Measurements from ENCODE around the gene PSMB5. TPM values are rescaled to one million over a fixed set of nuclear protein-coding genes. Genes with fewer than 3 reads are reported as not detected.

PSMB5 gene
- total and polyA plus RNA-seq, 2 of the 13 experiments (the other 11 are each of a cell fraction or from before 2014, with no cell fraction given) = 705 to 871 TPM

GRCh38 chr14:23006544-23007419, 27.9 kb downstream of the PSMB5 start (continued):
- TF ChIP-seq TRIM22 (IDR thresholded peaks at IDR 0.05) = no peak
- TF ChIP-seq ZNF577 (CRISPR knock-in tag; IDR thresholded peaks at IDR 0.05; ENCODE audit: borderline replicate concordance, low read depth) = no peak
- peak; percentile 97; the same call in 1 of the 2 replicates for TF ChIP-seq ZNF235 (CRISPR knock-in tag; IDR thresholded peaks at IDR 0.05; ENCODE audit: borderline replicate concordance)
- peak; percentile 92; the same call in 1 of the 2 replicates for TF ChIP-seq FIP1L1 (IDR thresholded peaks at IDR 0.05; ENCODE audit: borderline replicate concordance, insufficient read depth, low read depth, low read length)
- TF ChIP-seq ZNF337 (CRISPR knock-in tag; IDR thresholded peaks at IDR 0.05; ENCODE audit: borderline replicate concordance, low read depth) = peak; percentile 96; the same call in 1 of the 2 replicates
- TF ChIP-seq GATAD2A (CRISPR knock-in tag; IDR thresholded peaks at IDR 0.05) = peak; percentile 93
- TF ChIP-seq HCFC1 (IDR thresholded peaks at IDR 0.05; ENCODE audit: low read depth, low read length) = 0 out of 2 replicates have a peak, but pooled peaks have one; percentile 10
- peak; percentile 90 for TF ChIP-seq ZBTB8A (CRISPR knock-in tag; IDR thresholded peaks at IDR 0.05; ENCODE audit: borderline replicate concordance, low read depth)
- TF ChIP-seq THAP7 (CRISPR knock-in tag; IDR thresholded peaks at IDR 0.05) = peak; percentile 97
- peak; percentile 86; the same call in 1 of the 2 replicates for TF ChIP-seq PAF1 (CRISPR knock-in tag; IDR thresholded peaks at IDR 0.05)
- TF ChIP-seq PAWR (CRISPR knock-in tag; IDR thresholded peaks at IDR 0.05; ENCODE audit: borderline replicate concordance) = peak; percentile 99; the same call in 1 of the 2 replicates
- TF ChIP-seq KDM1A (CRISPR knock-in tag; IDR thresholded peaks at IDR 0.05) = peak; percentile 95
- TF ChIP-seq ZMYM4 (CRISPR knock-in tag; IDR thresholded peaks at IDR 0.05) = peak; percentile 97
- peak; percentile 46; the same call in 1 of the 2 replicates for TF ChIP-seq SIN3A (IDR thresholded peaks at IDR 0.05; ENCODE audit: borderline replicate concordance, low read depth, low read length)
- peak; percentile 95 for TF ChIP-seq FOSL2 (CRISPR knock-in tag; IDR thresholded peaks at IDR 0.05)
- peak; percentile 88 for TF ChIP-seq RFXANK (CRISPR knock-in tag; IDR thresholded peaks at IDR 0.05)
- TF ChIP-seq JARID2 (CRISPR knock-in tag; IDR thresholded peaks at IDR 0.05; ENCODE audit: insufficient replicate concordance) = peak; percentile 97
- TF ChIP-seq ZNF556 (CRISPR knock-in tag; IDR thresholded peaks at IDR 0.05; ENCODE audit: borderline replicate concordance) = peak; percentile 100
- peak; percentile 67; the same call in 1 of the 2 replicates for TF ChIP-seq ZNF629 (CRISPR knock-in tag; conservative IDR thresholded peaks at IDR 0.05)
- TF ChIP-seq JUN (CRISPR knock-in tag; IDR thresholded peaks at IDR 0.05) = peak; percentile 81; the same call in 1 of the 2 replicates
- TF ChIP-seq ZNF605 (CRISPR knock-in tag; IDR thresholded peaks at IDR 0.05) = peak; percentile 100
